Astrocyte of the hippocampus (primary cell): Measurements from ENCODE around the gene CTNNA3.

Experiments
- DNase-seq: peaks from one replicate; pipeline ENCODE4 v3.0.0; 2011; ENCODE audit warnings: low read depth, low spot score

CTNNA3 gene

DNA sequence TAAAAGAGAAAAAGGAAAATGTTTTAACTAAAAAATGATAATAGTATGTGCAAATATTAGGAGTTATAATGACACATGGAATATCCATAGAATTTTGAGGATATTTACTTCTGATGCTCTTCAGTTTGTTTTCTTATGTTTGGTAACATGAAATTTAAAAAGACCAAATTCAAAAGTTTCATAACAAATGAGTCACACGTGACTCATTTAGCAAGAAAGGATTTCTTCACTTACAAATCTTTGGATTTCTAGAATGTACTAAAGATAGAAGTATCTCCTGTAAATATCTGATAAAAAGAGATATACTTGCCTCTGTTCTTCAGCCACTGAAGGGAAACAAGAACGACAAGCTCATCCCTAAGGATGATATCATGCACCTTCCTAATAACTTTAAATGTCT lies 1544.6 kb downstream of the CTNNA3 start:
- no peak for DNase-seq

DNA sequence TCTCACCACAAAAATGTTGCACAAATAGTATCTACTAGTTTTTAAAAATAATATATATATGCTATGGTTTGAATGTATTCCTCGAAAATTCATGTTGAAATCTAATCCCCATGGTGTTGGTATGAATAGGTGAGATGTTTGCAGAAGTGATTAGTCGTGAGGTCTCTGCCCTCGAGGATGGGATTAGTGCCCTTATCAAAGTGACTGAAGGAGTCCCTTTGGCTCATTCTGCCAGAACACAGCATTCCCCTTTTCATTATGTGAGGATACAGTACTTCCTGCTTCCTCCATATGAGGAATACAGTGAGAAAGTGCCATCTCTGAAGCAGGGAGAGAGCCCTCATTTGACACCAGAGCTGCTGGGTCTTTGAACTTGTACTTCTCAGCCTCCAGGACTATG lies 1547.7 kb downstream of the CTNNA3 start:
- DNase-seq: no peak

DNA sequence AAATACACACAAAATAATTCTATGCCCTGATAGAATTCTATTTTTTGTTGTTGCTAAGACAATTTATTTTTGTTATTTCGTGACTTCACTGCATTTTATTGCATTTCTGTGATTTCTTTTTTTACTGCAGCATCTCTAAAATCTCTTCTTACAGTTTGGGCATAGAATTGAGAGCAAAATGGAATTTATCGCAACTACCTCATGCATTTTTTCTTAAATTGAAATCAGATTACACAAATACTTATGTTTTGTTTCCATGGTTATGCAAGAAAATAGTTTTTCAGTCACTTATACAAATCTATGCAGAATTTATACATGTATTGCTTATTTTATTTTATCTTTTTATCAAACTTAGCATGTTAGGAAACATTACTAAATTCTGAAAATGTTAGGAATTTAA lies 1552.0 kb downstream of the CTNNA3 start:
- DNase-seq: no peak

DNA sequence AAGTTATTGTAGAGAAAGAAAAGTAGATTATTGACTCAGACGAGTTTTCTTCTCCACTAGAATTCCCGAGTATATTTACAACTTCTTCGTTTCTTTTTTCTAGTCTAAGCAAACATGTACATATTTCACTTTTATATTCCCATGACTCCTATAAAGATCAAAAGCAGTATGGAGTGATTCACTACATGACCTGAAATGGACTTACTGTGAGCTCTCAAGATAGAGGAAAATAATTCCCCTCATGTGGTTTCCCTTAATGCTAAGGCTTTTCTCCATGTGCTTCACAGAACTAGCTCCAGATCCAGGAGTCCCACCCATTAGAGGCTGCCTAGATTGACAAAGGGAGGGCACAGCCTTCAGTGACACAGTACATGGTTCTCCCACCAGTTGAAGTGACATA lies 1593.2 kb downstream of the CTNNA3 start:
- DNase-seq: no peak

DNA sequence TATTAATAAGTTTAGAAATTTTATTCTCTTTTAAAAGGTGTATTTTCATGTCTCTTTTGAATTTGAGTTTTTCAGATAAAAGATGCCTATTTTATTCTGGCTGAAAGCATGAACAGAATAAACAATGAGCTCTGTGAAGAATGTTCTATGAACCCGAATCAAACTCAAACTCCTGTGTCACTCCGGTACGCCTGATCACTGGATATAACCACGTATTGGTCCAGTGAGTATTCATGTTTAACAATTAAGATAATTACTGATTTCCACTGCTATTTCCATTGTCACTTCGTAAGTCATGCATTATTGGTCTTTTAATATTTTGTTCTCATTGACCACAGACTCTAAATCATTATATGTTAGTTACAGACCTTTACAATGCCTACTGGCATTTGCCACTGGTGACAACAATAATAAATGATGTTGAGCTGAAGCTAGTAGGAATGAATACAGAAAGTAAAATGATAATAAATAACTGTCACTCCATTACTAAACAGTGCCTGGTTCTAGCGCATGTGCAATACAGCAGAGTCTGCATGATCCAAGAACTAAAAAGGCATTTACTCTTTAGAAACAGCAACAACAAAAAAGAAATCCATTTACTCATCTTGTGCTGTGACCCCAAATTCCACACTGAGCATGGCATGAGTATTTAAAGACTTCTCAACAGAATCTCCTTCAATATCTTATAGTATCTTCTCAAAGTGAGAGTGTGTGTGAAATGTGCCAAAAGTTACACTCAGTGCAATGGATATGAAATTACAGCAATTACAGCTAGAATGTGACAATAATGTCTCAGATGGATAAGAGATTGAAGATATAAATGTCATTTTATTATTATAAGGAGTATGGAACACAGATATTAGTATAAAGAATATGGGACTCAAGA lies 1597.2 kb downstream of the CTNNA3 start:
- DNase-seq: no peak

DNA sequence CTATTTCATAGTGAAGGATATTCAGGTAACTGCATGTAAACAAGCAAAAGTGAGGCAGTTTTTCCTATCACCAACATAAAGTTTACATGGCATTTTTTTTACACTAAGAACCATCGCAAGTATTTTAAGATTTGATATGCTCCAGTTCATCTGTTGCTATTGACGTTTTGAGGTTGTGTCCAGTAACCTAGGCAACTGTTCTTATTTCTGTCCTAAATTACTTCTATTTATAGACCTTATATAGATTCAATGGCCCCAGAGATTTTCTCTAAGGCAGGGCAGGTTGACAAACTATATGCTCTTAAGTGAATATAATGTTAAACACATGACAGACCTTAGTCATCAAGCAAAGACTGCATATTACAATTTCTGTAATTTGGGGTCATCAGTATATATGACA lies 1600.4 kb downstream of the CTNNA3 start:
- DNase-seq: no peak

DNA sequence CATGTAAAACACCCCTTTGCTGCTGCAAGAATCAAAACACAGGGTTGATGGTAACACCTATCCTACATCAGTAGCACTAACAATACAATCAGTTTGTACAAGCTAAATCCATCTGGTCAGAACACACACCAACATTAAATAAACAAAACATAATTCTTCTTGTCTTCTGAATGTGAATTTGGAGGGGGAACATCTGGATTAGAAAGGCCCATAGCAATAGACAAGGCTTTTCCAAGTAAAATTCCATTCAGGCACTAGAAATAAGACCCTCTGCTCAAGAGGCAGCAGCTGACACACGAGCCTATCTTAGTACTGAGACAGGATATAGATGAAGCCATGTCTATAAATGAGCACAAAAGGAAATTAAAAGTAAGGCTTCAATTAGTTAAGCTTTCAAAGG lies 1610.1 kb downstream of the CTNNA3 start:
- no peak for DNase-seq

DNA sequence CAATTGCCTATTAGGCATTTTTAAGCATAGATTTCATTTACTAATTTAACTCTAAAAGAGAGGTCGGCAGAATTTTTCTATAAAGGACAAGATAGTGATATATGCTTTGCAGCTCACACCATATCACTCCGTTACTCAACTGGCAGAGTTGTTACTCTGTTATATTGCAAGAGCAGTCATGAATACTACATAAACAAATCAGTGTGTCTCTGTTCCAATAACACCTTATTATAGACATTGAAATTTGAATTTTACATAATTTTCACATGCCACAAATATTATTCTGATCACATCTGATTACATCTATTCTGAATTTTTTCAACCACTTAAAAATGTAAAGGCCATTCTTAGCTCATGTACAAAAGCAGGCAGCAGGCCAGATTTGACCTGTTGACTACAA lies 1624.1 kb downstream of the CTNNA3 start:
- no peak for DNase-seq

DNA sequence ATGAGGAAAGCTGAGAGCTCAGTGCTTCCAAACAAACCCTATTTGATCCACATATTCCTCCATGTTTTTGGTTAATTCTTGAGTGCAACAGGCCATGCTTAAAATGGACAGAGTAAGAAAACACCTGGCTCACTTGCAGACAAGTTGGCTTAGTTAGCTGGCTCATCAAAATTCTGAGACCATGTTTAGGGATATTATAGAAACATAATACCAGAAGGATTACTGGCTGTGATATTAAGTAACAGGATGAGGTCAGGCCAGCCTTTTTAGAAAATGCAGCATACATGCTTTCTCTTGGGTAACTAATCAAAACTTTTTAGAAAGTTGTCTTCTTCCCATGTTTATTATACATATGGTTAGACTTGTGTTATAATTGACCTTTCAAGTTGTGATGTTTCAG lies 1637.4 kb downstream of the CTNNA3 start:
- DNase-seq: no peak

DNA sequence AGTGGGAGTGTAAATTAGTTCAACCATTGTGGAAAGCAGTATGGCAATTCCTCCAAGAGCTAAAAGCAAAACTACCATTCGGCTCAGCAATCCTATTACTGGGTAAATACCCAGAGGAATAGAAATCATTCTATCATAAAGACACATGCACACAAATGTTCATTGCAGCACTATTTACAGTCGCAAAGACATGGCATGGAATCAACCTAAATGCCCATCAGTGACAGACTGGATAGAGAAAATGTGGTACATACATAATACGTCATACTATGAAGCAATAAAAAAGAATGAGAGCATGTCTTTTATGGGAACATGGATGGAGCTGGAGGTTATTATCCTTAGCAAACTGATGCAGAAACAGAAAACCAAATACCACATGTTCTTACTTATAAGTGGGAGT lies 1646.7 kb downstream of the CTNNA3 start:
- no peak for DNase-seq

DNA sequence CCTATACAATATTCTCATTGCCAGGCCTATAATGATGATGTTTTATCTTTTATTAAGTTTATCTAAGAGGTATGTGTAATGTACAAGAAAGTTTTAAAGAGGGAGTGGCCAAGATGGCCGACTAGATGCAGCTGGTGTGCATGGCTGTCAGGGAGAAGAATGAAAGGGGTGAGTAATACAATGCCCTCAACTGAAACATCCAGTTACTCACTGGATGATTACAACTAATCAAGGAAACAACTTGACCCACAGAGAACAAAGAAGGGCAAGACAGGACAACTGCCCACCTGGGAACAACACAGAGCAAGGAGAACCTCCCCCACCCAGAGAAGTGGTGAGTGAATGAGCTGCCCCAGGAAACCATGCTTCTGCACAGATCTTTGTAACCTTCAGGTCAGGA lies 1650.1 kb downstream of the CTNNA3 start:
- no peak for DNase-seq

DNA sequence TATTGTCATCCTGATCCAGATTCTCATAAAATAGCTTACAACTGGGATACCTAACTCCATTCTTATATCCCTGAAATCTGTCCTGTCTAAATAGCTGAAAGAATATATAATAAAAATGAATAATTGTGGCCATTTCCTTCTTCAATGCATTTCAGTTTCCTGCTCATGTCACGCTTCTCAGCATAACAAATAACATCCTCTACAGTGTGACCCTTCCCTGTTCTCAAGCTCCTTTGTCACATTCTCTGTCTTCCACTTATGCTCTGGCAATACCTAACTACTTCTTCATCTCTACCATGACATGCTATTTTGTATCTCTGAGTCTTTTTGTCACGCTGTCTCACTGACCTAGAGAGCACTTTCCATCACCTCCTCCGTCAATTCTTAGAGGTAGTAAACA lies 1654.2 kb downstream of the CTNNA3 start:
- no peak for DNase-seq

DNA sequence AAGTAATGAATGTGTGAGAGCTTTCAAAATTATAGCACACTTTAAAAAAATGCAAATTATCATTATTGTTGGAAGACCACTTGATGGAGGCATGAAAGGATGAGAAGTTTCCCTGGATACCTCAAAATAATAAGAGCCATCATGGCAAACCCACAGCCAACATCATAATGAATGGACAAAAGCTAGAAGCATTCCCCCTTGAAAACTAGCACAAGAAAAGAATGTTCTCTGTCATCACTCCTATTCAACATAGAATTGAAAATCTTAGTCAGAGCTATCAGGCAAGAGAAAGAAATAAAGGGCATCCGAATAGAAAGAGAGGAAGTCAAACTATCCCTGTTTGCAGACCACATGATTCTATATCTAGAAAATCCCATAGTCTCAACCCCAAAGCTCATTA lies 1657.4 kb downstream of the CTNNA3 start:
- no peak for DNase-seq

DNA sequence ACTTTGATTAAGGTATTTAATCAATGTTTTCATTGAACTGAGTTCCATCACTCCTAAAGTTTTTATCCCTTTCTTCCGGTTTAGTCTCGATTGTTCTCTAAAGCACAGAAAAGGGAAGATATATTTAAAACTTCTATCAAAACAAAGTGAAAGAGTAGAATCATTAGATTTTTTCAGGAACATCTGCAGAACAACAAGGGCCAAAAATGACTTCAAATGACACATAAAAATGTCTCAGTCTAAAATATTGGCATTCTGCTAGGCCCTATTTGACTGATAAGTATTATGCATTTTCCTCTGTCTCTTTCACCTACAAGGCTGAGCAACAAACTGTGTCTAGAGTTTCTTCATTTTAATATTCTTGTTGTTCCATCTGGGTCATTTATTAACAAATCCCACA lies 1669.7 kb downstream of the CTNNA3 start:
- DNase-seq: no peak

DNA sequence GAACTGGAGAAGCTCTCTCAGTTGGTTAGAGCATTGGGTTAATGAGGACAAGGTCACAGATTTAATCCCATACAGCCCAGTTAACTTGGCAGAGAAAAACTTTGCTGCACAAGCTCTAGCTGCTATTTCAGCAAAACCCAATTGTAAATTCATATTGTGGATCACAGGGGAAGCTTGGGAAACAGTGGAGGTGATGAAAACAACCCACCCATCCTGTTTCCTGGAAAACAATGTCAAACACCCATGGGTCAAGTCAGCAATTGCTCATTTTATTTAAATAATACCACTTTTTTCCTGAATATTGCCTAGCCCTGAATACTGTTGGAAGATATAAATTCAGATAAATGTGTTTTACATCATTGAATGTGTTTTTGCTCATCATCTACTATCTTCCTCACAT lies 1670.8 kb downstream of the CTNNA3 start:
- no peak for DNase-seq

DNA sequence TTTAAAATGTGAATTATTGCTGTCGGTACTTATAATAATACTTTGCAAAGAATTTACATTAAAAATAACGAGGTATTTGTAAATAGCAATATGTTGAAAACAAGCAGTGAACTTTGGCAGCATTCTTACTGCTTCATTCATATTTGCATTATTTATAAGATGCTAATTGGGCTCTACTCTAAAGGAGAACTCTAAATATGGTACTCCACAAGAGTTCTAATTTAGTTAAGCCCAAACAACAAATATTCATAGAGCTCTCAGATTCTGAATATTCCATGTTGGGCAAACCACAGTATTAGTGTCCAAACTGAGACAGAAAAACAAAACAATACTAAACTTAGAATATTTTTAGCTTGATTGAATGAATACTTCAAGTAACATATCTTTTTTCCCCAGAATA lies 1674.6 kb downstream of the CTNNA3 start:
- no peak for DNase-seq

DNA sequence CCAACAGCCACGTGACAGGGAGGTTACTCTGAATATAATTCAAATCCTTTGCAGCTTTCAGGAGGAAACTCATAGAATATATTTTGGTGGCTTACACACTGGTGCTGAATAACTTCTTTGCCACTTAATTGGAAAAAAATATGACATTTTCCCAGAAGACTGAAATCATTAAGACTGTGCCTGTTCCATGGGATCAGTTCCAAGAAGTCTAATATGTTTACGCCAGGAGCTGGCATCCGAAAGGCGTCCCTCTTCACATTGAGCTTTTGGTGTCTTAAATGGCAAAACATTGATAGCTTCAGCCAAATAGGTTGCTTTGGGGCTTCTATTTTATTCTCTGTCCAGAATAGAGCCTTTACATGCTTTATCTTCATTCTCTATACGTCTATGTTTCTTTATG lies 1687.8 kb downstream of the CTNNA3 start:
- no peak for DNase-seq

DNA sequence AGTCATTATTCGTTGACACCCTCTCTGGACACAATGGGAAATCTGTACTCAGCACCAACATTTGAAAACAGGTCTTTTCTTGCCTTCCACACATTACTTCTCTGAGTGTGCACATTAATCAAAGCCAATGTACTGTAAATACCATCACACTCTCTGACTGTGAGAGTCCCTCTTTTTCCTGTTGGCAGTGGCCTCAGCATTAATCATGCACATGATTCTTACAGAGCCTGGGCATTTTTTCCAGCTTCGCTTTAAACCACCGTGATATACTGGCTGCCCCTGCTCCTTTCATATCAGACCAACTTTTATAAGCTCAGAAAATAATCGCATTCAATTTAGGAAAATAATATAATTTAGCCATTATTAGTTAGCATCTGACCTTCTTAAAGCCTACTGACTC lies 1689.6 kb downstream of the CTNNA3 start:
- DNase-seq: no peak

DNA sequence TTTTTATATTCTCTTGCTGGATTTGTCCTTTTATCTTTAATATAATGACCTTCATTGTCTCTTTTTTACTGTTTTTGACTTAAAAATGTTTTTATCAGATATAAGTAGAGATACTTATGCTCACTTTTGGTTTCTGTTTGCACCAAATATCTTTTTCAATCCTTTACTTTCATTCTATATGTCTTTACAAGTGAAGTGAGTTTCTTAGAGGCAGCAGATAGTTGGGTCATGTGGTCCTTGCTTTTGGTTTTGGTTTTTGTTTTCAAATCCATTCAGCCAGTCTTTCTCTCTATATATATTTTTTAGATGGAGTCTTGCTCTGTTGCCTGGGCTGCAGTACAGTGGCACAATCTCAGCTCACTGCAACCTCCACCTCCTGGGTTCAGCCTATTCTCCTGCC lies 1702.5 kb downstream of the CTNNA3 start:
- no peak for DNase-seq

DNA sequence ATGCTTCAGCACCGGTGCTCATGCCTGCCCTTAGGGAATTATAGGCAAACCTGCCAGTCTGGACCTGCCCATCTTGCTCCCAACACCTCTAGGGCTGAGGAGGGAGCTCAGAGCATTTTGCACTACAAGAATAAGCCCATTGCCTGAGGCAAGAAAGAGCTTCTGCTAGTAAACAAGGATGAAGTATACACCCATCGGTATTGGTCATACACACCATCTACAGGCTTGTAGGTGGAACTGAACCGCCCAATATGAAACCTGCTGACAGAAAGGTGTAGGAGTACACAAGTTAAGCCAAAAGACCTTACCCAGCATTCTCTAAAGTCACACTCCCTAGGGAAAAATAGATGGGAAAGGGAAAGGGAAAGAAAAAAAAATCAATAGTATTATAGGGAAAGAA lies 1727.1 kb downstream of the CTNNA3 start:
- DNase-seq: no peak

DNA sequence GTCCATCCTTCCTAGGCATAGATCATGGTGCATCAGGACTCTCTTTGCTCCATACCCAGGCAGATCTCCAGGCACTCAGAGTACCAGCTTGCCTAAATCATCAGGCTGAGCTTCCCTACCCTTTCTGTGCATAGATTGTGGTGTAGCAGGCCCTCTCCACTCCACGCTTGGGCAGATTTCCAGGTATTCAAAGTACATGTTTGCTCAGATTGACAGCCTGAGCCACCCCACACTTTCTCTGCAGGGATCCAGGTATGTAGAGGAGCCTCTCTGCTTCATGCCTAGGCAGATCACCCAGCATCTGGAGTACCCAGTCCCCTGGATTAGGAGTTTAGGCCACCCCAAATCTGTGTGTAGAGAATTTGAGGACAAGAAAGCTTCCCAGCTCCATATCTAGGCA lies 1727.6 kb downstream of the CTNNA3 start:
- DNase-seq: no peak

DNA sequence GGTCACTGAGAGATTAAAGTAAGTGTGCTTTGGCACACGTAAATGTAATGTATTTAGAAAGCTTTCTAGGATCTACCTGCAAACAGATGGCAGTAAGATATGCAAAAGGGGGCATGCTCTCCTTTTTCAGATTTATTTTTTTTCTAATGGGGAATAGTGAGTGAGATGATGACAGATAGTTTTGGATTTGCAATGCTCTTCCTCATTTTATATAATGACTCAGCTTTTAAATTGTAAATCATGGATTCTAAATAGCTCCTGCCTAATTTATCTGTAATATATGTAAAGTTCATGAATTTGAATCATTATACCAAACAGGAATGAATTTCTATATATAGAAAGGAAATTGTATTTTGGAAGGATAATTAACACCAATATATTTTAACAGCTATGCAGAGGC lies 1731.8 kb downstream of the CTNNA3 start:
- no peak for DNase-seq

DNA sequence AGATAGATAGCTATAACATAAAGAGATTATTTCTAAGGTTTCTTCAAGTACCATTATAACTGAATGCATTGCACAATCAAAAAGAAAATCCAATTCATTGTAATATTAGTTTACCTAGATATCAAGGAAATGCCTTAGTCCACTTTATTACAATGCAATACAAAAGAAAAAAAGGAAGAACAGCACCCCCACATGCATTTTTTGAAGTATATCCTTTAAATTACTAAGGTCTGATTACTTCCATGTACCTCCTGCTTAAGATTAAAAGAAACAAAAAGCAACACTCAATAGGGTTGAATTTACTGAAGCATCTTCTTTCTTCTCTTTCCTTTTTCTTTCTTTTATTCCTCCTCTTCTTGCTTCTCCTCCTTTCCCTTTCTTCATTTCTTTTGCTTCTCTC lies 1743.9 kb downstream of the CTNNA3 start:
- DNase-seq: no peak

DNA sequence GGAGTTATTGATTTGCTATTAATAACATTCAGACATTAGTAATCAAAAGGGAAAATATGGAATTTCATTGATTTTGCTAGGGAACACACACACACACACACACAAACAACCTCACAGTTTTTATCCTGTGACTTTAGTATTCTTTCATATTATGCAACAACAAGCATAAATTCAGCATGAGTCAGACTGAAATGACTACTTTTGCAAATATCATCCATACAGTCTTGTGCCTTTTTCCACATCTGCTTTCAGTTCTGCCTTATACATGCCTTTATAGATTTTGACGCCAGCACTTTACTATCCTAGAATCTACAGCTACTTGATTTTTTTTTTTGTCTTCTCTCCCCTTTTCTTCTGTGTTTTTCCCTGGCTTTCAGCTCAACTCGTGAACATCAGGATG lies 1745.9 kb downstream of the CTNNA3 start:
- no peak for DNase-seq
